ENCODE results near the gene CSMD2.

- TF ChIP-seq CTCF (IDR thresholded peaks at IDR 0.05) (no peak), POLR2A (IDR thresholded peaks at IDR 0.05) (no peak)
Measured at GRCh38 chr1:33548319-33548718, 616.7 kb downstream of the CSMD2 start.
